HUES48 (cell line): ENCODE measurements around the gene LGALS7B.
"Not testable (repeated sequence)": the region's sequence is repeated elsewhere in the genome, so short reads cannot be mapped to it uniquely, and the experiment has no call there.

Experiments
- H3K27ac ChIP-seq: one replicate; pipeline ENCODE4 v1.7.0; 2013; ENCODE audit warnings: low read depth, low read length, inconsistent platforms
- H3K27me3 ChIP-seq: 2 replicates; pipeline ENCODE4 v1.6.1; 2013; ENCODE audit warnings: mild to moderate bottlenecking, low read length; ENCODE audit not compliant: control insufficient read depth, insufficient read depth
- H3K36me3 ChIP-seq: 2 replicates; pipeline ENCODE4 v1.6.1; 2013; ENCODE audit warnings: low read length; ENCODE audit not compliant: control insufficient read depth, insufficient read depth
- H3K4me1 ChIP-seq: 2 replicates; pipeline ENCODE4 v1.6.1; 2013; ENCODE audit warnings: mild to moderate bottlenecking, low read length; ENCODE audit not compliant: control insufficient read depth, insufficient read depth
- H3K4me3 ChIP-seq: 2 replicates; pipeline ENCODE4 v1.5.1; 2013; ENCODE audit warnings: mild to moderate bottlenecking, low read depth, low read length
- H3K9ac ChIP-seq: 2 replicates; pipeline ENCODE4 v1.6.1; 2013; ENCODE audit warnings: mild to moderate bottlenecking, low read depth, low read length, moderate library complexity
- H3K9me3 ChIP-seq: 2 replicates; pipeline ENCODE4 v1.6.1; 2013; ENCODE audit warnings: low read length; ENCODE audit not compliant: control insufficient read depth, insufficient read depth

The LGALS7B gene

GRCh38 chr19:38745316-38745715, 43.7 kb upstream of the LGALS7B start:
- no peaks in the 10 kb centered on the region for H3K4me1 ChIP-seq
- H3K27ac ChIP-seq: no peak overlapping the region
- H3K36me3 ChIP-seq: no peaks in the 10 kb centered on the region
- H3K9ac ChIP-seq: no peak overlapping the region
- H3K27me3 ChIP-seq: no peaks in the 10 kb centered on the region
- no peaks in the 10 kb centered on the region for H3K9me3 ChIP-seq
- no peak overlapping the region for H3K4me3 ChIP-seq

- not testable (repeated sequence) for H3K27me3 ChIP-seq, H3K4me1 ChIP-seq, H3K9me3 ChIP-seq, H3K4me3 ChIP-seq, H3K27ac ChIP-seq, H3K36me3 ChIP-seq, H3K9ac ChIP-seq
Measured at GRCh38 chr19:38753783-38754182, 35.2 kb upstream of the LGALS7B start.

- H3K4me1 ChIP-seq, H3K9ac ChIP-seq, H3K4me3 ChIP-seq, H3K27ac ChIP-seq, H3K9me3 ChIP-seq, H3K36me3 ChIP-seq, H3K27me3 ChIP-seq: not testable (repeated sequence)
Measured at GRCh38 chr19:38754196-38754595, 34.8 kb upstream of the LGALS7B start.

- Histone ChIP-seq H3K4me1 (no peaks in the 10 kb centered on the region), H3K36me3 (no peaks in the 10 kb centered on the region), H3K27ac (no peak overlapping the region), H3K4me3 (no peak overlapping the region), H3K9ac (no peak overlapping the region), H3K27me3 (no peaks in the 10 kb centered on the region), H3K9me3 (no peaks in the 10 kb centered on the region)
Measured at GRCh38 chr19:38759590-38760003, 29.4 kb upstream of the LGALS7B start.

- not testable (repeated sequence) for H3K9ac ChIP-seq, H3K4me1 ChIP-seq, H3K4me3 ChIP-seq, H3K27me3 ChIP-seq, H3K27ac ChIP-seq, H3K9me3 ChIP-seq, H3K36me3 ChIP-seq
Measured at GRCh38 chr19:38760805-38761517, 28.0 kb upstream of the LGALS7B start.

- H3K4me1 ChIP-seq: not testable (repeated sequence)
Measured at GRCh38 chr19:38761884-38762389, 27.1 kb upstream of the LGALS7B start.

GRCh38 chr19:38763795-38764220, 25.2 kb upstream of the LGALS7B start:
- Histone ChIP-seq H3K9ac (no peak overlapping the region), H3K27me3 (no peaks in the 10 kb centered on the region), H3K36me3 (no peaks in the 10 kb centered on the region), H3K27ac (no peak overlapping the region), H3K4me1 (no peaks in the 10 kb centered on the region), H3K9me3 (no peaks in the 10 kb centered on the region), H3K4me3 (no peak overlapping the region)

More at GRCh38 chr19:38761884-38762389, 27.1 kb upstream of the LGALS7B start:
- H3K27me3 ChIP-seq, H3K27ac ChIP-seq, H3K9ac ChIP-seq, H3K9me3 ChIP-seq, H3K36me3 ChIP-seq, H3K4me3 ChIP-seq: not testable (repeated sequence)

- Histone ChIP-seq H3K9ac (no peak overlapping the region), H3K4me1 (no peaks in the 10 kb centered on the region), H3K4me3 (no peak overlapping the region), H3K27ac (no peak overlapping the region), H3K27me3 (no peaks in the 10 kb centered on the region), H3K9me3 (no peaks in the 10 kb centered on the region), H3K36me3 (no peaks in the 10 kb centered on the region)
Measured at GRCh38 chr19:38765214-38765613, 23.8 kb upstream of the LGALS7B start.

GRCh38 chr19:38766276-38767047, 22.5 kb upstream of the LGALS7B start:
- H3K36me3 ChIP-seq: no peaks in the 10 kb centered on the region
- no peaks in the 10 kb centered on the region for H3K9me3 ChIP-seq
- H3K4me1 ChIP-seq: no peaks in the 10 kb centered on the region
- no peak overlapping the region for H3K4me3 ChIP-seq
- no peaks in the 10 kb centered on the region for H3K27me3 ChIP-seq
- no peak overlapping the region for H3K9ac ChIP-seq
- no peak overlapping the region for H3K27ac ChIP-seq

GRCh38 chr19:38769635-38770211, 19.3 kb upstream of the LGALS7B start:
- no peak overlapping the region for H3K9ac ChIP-seq

More at GRCh38 chr19:38769635-38770211, 19.3 kb upstream of the LGALS7B start:
- Histone ChIP-seq H3K4me1 (no peaks in the 10 kb centered on the region), H3K9me3 (no peaks in the 10 kb centered on the region), H3K27ac (no peak overlapping the region), H3K4me3 (no peak overlapping the region), H3K36me3 (no peaks in the 10 kb centered on the region), H3K27me3 (no peaks in the 10 kb centered on the region)
